22Rv1 (cell line): Measurements from ENCODE around the gene SYNE3.

Experiments used
- ZFX ChIP-seq: fragments of 450-650 bp; IDR thresholded peaks from 2 replicates; pipeline ENCODE4 v1.6.1; 2017; ENCODE audit warnings: antibody characterized with exemption, borderline replicate concordance
- TF ChIP-seq, protein P1 (sequence below): fragments of 450-650 bp; IDR thresholded peaks from 2 replicates; pipeline ENCODE4 v1.5.1; 2017; ENCODE audit warnings: mild to moderate bottlenecking

- TF ChIP-seq, protein P1, sequence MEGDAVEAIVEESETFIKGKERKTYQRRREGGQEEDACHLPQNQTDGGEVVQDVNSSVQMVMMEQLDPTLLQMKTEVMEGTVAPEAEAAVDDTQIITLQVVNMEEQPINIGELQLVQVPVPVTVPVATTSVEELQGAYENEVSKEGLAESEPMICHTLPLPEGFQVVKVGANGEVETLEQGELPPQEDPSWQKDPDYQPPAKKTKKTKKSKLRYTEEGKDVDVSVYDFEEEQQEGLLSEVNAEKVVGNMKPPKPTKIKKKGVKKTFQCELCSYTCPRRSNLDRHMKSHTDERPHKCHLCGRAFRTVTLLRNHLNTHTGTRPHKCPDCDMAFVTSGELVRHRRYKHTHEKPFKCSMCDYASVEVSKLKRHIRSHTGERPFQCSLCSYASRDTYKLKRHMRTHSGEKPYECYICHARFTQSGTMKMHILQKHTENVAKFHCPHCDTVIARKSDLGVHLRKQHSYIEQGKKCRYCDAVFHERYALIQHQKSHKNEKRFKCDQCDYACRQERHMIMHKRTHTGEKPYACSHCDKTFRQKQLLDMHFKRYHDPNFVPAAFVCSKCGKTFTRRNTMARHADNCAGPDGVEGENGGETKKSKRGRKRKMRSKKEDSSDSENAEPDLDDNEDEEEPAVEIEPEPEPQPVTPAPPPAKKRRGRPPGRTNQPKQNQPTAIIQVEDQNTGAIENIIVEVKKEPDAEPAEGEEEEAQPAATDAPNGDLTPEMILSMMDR, result no peak
- TF ChIP-seq ZFX, result no peak
Observed at GRCh38 chr14:95503365-95504134, 12.9 kb downstream of the SYNE3 start.
